HCT116 (cell line): Measurements from ENCODE around the gene ANKRD26.

ENCODE experiments used
- ATF3 ChIP-seq: IDR thresholded peaks from 2 replicates; pipeline ENCODE4 v1.6.1; 2012
- CBX3 ChIP-seq: IDR thresholded peaks from 2 replicates; pipeline ENCODE4 v1.6.1; 2012; ENCODE audit warnings: low read depth
- CTCF ChIP-seq, 3 experiments: fragments of 200-600 bp in 1 of 3; sonication (generic) in 1 of 3; IDR thresholded peaks in 2 of 3; conservative IDR thresholded peaks in 1 of 3; 2 replicates each; pipeline ENCODE4 v1.5.1; 2012 to 2017; ENCODE audit warnings: low read depth in 2 of 3, low read length in 2 of 3, antibody characterized with exemption in 1 of 3, borderline replicate concordance in 1 of 3, control low read depth in 1 of 3, mild to moderate bottlenecking in 1 of 3, mixed read lengths in 1 of 3, mixed run types in 1 of 3, moderate library complexity in 1 of 3; ENCODE audit not compliant: insufficient read depth in 1 of 3
- EZH2 ChIP-seq: fragments of 200-600 bp; sonication (generic); IDR thresholded peaks from 2 replicates; pipeline ENCODE4 v1.6.1; 2017; ENCODE audit warnings: antibody characterized with exemption, mixed run types
- POLR2A ChIP-seq: IDR thresholded peaks from 2 replicates; pipeline ENCODE4 v1.7.0; 2011; ENCODE audit warnings: borderline replicate concordance; ENCODE audit not compliant: insufficient read depth, insufficient read length; ENCODE audit errors: extremely low read depth
- POLR2AphosphoS5 ChIP-seq: IDR thresholded peaks from 2 replicates; pipeline ENCODE4 v1.6.1; 2011; ENCODE audit warnings: mild to moderate bottlenecking, low read depth, low read length, moderate library complexity
- SIN3A ChIP-seq: IDR thresholded peaks from 2 replicates; pipeline ENCODE4 v1.6.1; 2012; ENCODE audit warnings: low read depth

- TF ChIP-seq POLR2A (no peak), ATF3 (no peak), CTCF (IDR thresholded peaks at IDR 0.05 in 2 of 3, conservative IDR thresholded peaks at IDR 0.05 in 1 of 3; ENCODE audit: borderline replicate concordance in 1 of 3, insufficient read depth in 1 of 3, low read depth in 2 of 3, low read length in 2 of 3) (no peak), EZH2 (no peak), POLR2AphosphoS5 (no peak), SIN3A (no peak), CBX3 (no peak)
These were observed 35.2 kb downstream of the ANKRD26 start for GRCh38 chr10:27065084-27065483.
